ENCODE measurements around the gene DDOST.
"Not testable (repeated sequence)": the region's sequence is repeated elsewhere in the genome, so short reads cannot be mapped to it uniquely, and the experiment has no call there.

DDOST gene

GRCh38 chr1:20619999-20620398 lies 41.2 kb downstream of the DDOST start:
- DNase-seq: no peak

DNA sequence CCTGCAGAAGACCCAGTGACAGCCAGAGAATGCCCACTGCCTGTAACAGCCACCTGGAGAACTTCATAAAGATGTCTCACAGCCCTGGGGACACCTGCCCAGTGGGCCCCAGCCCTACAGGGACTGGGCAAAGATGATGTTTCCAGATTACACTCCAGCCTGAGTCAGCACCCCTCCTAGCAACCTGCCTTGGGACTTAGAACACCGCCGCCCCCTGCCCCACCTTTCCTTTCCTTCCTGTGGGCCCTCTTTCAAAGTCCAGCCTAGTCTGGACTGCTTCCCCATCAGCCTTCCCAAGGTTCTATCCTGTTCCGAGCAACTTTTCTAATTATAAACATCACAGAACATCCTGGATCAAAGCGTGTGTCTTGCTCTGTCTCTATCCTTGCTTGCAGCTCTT lies 42.6 kb downstream of the DDOST start:
- no peak for DNase-seq

- no peak for DNase-seq
Measured at GRCh38 chr1:20616847-20617487, 44.2 kb downstream of the DDOST start.

- no peak for DNase-seq
Measured at GRCh38 chr1:20615946-20616846, 45.0 kb downstream of the DDOST start.

DNA sequence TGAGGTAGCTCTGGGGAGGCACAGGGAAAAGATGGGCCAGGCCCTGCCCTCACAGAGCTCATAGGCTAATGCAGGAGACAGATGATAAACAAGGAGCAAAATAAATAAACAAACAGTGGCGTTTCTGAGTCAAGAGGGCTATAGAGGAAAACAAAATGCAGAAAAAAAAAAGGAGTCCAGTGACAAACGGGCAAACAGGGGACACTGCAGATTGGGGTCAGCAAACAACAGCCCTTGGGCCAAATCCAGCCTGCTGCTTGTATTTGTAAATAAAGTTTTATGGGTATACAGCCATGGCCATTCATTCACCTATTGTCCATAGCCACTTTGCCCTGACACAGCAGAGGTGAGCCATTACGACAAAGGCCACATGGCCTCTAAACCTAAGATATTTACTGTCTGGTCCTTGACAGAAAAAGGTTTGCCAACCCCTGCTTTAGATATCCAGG lies 47.0 kb downstream of the DDOST start:
- no peak for DNase-seq

DNA sequence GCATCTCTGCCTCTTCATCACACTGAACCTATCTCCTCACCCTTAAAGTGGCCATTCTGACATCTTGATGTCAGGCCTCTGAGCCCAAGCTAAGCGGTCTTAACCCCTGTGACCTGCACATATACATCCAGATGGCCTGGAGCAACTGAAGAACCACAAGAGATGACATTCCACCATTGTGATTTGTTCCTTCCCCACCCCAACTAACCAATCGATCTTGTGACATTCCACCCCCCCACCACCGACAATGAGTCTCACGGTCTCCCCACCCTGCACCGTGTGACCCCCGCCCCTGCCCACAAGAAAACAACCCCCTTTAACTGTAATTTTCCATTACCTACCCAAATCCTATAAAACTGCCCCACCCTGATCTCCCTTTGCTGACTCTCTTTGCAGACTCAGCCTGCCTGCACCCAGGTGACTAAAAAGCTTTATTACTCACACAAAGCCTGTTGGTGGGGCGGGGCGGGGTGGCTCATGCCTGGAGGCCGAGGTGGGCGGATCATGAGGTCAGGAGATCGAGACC lies 48.9 kb downstream of the DDOST start:
- no peak for DNase-seq

- no peak for DNase-seq
Measured at GRCh38 chr1:20611652-20612051, 49.5 kb downstream of the DDOST start.

DNA sequence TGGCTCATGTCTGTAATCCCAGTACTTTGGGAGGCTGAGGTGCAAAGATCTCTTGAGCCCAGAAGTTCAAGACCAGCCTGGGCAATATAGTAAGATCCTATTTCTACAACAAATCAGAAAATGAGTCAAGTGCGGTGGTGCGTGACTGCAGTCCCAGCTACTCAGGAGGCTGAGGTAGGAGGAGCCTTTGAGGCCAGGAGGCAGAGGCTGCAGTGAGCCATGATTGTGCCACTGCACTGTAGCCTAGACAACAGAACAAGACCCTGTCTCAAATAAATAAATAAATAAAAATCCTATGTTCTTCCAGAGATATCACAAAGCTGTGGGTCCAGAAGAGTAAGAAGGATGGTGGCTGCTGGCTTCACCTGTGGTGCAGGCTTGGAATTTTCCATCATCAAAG lies 50.2 kb downstream of the DDOST start:
- no peak for DNase-seq

DNA sequence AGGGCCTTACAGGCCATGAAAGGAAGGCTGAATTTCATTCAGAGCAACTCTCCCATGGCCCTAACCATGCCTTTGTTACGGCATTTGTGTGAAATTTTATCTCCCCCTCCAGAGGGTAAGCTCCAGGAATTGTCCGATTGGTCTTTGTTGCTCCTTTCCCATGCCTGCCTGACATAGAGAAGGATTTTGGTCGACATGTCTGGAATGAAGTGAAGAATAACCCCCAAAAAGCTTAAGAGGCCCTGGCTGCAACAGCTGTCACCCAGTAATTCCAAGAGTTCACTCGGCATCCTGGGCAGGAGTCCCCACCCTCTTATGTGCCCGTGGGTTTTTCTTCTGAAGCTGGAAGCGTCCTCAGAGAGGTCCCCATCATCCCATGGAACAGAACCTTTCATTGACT lies 51.6 kb downstream of the DDOST start:
- DNase-seq: no peak

- not testable (repeated sequence) for DNase-seq
Measured at GRCh38 chr1:20606801-20607570, 54.2 kb downstream of the DDOST start.

GRCh38 chr1:20604678-20605077 lies 56.5 kb downstream of the DDOST start:
- DNase-seq: no peak

GRCh38 chr1:20603504-20604464 lies 57.4 kb downstream of the DDOST start:
- no peak for DNase-seq

- DNase-seq: no peak
Measured at GRCh38 chr1:20602851-20603450, 58.2 kb downstream of the DDOST start.

Data from activated CD4-positive, alpha-beta T cell treated with anti-CD3 and anti-CD28 coated beads for 1 hour (primary cell).